AG10803 (cell line): ENCODE results near the gene IER3.

ENCODE experiments used
- DNase-seq: peaks from one replicate; pipeline ENCODE4 v3.0.0; 2010; ENCODE audit warnings: low read depth
- H3K4me3 ChIP-seq: 2 replicates; pipeline ENCODE4 v1.5.1; 2011; ENCODE audit warnings: mild to moderate bottlenecking, low read length, control low read depth
- CTCF ChIP-seq: conservative IDR thresholded peaks from 2 replicates; pipeline ENCODE4 v1.5.1; 2011; ENCODE audit warnings: mild to moderate bottlenecking, low read length, control low read depth, inconsistent platforms

IER3 gene

GRCh38 chr6:30777155-30777485 is 32.8 kb upstream of the IER3 start:
- no peak overlapping the region for H3K4me3 ChIP-seq
- no peak for DNase-seq
- TF ChIP-seq CTCF, result no peak

DNA sequence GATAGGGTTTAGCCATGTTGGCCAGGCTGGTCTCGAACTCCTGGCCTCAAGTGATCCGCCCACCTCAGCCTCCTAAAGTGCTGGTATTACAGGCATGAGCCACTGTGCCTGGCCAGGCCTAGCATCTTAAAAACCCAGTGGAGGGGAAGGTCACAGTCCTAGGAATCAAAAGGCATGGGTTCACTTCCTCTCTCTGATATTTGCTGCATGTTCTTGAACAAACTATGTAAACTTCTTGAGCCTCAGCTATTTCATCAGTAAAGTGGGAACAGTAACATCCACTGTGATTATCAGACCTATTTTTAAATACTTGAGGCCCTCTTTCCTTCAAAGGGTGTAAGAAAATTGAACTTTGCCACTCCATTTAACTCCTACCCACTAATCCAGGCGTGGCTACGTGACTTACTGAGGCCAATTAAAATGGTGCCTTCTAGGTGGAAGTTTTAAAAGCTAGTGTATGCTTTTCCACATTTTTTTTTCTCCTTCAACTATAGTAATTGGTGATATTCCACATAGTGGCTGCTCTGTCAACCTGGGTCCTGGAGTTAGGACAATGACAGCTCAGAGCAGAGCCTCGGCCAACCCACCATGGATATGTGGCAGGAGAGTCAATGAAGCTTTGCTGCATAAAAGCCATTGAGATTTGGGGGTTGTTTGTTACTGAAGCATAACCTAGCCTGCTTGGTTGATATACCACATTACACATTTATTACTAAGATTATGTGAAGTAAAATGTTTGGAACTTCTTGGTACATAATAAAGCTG is 32.2 kb upstream of the IER3 start:
- TF ChIP-seq CTCF, result no peak
- no peak for DNase-seq
- H3K4me3 ChIP-seq, result no peak overlapping the region

DNA sequence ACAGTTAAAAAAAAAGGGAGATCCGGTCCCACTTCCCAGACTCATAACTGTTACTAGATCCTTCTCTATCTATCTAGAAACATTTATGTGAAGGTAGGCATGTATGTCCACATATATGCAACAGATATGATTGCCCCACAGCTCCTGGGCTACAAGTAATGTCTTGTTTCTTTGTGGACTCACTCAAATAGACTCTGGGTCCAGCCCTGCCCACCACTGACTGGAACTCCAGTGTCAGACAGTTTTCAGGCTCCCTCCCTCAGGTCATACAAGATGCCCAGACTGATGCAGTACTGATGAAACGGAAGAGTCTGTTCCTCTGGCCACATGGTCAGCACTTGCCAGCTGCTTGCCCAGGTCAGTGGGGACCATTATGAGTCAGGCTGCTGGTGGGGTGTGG is 30.8 kb upstream of the IER3 start:
- DNase-seq, result no peak
- H3K4me3 ChIP-seq, result no peak overlapping the region
- TF ChIP-seq CTCF, result no peak

DNA sequence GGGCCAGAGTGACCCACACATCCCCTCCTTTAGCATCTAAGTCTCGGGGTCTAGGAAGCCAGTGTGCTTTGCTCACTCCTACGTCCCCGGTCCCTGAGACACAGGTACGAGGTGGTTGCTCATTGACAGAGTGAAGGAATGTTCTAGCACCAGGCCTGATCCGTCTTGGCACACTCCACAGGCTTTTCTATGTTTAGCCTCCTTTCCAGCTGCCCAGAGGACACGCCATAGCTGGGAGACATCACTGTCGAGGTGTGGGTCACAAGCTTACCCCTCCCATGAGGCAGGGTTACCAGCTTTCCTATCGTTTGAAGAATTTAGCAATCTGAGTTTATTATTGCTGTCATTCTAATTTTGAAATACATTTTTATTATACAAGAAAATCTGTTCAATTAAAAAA is 30.4 kb upstream of the IER3 start:
- no peak for TF ChIP-seq CTCF
- no peak overlapping the region for H3K4me3 ChIP-seq
- DNase-seq, result no peak

DNA sequence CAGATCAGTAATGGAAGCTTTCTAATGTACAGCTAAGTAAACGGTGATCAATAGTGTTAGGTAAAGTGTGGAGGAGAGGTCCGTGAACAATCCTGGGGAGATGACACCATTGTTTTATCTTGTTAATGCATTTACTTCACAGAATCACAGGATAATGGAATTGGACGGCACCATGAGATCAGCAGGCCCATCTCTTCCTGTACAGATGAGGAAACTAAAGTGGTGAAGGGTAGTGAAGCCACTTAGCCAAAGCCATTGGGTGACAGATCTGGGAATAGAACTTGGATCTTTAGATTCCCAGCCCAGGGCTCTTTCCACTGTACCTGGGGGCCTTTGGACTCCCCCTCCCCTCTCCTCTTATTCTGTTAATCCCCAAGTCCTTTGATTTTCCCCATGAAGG is 26.2 kb upstream of the IER3 start:
- H3K4me3 ChIP-seq, result no peak overlapping the region
- DNase-seq, result no peak
- no peak for TF ChIP-seq CTCF

DNA sequence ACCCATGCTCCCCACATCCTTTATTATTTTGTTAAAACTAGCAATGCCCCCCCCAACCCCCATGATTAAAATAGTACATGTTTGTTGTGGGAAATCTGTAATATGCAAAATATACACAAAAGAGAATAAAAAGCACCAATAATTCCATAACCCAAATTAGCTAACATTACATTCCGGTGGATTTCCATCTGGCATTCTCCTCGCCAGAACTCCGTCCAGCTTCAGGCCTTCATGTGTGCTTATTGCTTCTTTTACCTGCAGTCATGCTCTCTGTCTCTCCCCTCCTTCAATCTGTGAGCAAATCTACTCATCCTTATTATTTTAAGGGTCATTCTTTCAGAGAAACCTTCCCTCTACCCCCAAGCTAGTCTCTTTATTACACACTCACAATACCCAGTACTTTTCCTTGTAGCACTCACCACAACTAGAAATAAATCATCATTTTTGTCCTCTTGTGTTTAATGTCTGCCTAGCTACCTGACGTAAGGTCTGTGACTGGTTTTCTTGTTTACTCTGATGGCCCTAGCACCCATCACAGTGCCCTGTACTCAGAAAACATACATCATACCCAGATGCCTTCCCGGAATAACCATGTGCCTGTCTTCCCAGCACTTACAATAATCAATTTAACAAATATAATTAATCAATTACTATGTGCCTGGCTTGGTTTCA is 25.6 kb upstream of the IER3 start:
- no peak overlapping the region for H3K4me3 ChIP-seq
- no peak for TF ChIP-seq CTCF
- DNase-seq, result peak; percentile 74
